ENCODE results near the gene FAM13B.

Gene FAM13B

GRCh38 chr5:138000102-138000723 lies 32.7 kb downstream of the FAM13B start:
- no peak overlapping the region for H3K4me3 ChIP-seq (replicated peaks; ENCODE audit: low read depth, low read length)
- no peak for DNase-seq (ENCODE audit: extremely low read depth, low read depth)
- TF ChIP-seq, protein P1, sequence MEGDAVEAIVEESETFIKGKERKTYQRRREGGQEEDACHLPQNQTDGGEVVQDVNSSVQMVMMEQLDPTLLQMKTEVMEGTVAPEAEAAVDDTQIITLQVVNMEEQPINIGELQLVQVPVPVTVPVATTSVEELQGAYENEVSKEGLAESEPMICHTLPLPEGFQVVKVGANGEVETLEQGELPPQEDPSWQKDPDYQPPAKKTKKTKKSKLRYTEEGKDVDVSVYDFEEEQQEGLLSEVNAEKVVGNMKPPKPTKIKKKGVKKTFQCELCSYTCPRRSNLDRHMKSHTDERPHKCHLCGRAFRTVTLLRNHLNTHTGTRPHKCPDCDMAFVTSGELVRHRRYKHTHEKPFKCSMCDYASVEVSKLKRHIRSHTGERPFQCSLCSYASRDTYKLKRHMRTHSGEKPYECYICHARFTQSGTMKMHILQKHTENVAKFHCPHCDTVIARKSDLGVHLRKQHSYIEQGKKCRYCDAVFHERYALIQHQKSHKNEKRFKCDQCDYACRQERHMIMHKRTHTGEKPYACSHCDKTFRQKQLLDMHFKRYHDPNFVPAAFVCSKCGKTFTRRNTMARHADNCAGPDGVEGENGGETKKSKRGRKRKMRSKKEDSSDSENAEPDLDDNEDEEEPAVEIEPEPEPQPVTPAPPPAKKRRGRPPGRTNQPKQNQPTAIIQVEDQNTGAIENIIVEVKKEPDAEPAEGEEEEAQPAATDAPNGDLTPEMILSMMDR (IDR thresholded peaks at IDR 0.05; ENCODE audit: low read depth, low read length, missing control alignments), result no peak

GRCh38 chr5:137997726-137998213 lies 35.1 kb downstream of the FAM13B start:
- DNase-seq (ENCODE audit: extremely low read depth, low read depth), result no peak
- H3K4me3 ChIP-seq (replicated peaks; ENCODE audit: low read depth, low read length), result no peak overlapping the region
- TF ChIP-seq, protein P1 (IDR thresholded peaks at IDR 0.05; ENCODE audit: low read depth, low read length, missing control alignments), result no peak

DNA sequence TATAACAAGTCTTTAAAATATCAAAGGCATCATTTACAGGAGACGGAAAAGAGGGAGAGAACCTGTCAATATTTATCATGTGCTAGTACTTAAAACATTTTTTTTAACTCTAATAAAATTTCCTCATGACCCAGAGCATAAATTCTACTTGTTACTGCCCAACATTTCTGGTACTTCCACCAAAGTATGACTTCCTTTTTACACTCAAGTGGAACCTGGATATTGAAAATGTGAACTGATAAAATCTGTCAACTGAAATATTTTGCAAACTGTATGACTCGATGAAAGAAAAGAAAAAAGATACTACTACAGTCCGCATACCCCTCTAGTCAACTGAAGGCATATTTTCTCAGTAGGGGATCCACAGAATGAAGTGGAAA lies 37.1 kb downstream of the FAM13B start:
- H3K4me3 ChIP-seq (replicated peaks; ENCODE audit: low read depth, low read length), result no peak overlapping the region
- TF ChIP-seq, protein P1 (IDR thresholded peaks at IDR 0.05; ENCODE audit: low read depth, low read length, missing control alignments), result no peak
- no peak for DNase-seq (ENCODE audit: extremely low read depth, low read depth)

DNA sequence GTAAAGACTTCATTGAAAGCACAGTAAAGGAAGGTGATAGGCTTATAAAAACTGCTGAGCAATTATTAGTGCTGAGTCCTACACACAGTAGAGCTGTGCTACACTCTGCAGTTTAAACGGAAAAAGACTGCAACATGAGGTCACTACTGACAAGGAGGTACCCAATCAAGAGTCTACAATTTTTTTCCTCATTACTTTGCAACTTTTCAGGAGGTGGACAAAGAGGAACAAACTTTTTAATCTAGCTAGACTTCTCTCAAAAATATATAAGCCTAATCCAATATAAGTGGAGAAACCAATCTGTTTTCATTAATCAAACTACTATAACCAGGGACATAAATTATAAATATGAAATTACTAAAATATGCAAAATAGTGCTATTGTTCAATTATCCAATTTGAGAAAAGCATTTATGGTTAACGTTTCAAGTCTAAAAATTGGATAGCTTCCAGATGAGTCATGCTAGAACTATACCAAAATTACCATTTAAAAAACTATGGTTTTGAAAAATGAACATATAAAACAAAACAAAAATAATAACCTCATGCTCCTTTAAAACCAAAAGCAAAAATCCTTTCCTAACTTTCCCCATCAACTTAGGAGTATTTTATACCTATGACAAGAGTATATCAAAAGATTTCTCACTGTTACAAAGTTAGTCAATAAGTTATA lies 37.7 kb downstream of the FAM13B start:
- no peak for DNase-seq (ENCODE audit: extremely low read depth, low read depth)
- H3K4me3 ChIP-seq (replicated peaks; ENCODE audit: low read depth, low read length), result no peak overlapping the region
- TF ChIP-seq, protein P1 (IDR thresholded peaks at IDR 0.05; ENCODE audit: low read depth, low read length, missing control alignments), result no peak

- H3K4me3 ChIP-seq (replicated peaks; ENCODE audit: low read depth, low read length), result no peak overlapping the region
- TF ChIP-seq, protein P1 (IDR thresholded peaks at IDR 0.05; ENCODE audit: low read depth, low read length, missing control alignments), result no peak
- no peak for DNase-seq (ENCODE audit: extremely low read depth, low read depth)
Measured at GRCh38 chr5:137994556-137994955, 38.3 kb downstream of the FAM13B start.

GRCh38 chr5:137989419-137989818 lies 43.5 kb downstream of the FAM13B start:
- no peak overlapping the region for H3K4me3 ChIP-seq (replicated peaks; ENCODE audit: low read depth, low read length)
- TF ChIP-seq, protein P1 (IDR thresholded peaks at IDR 0.05; ENCODE audit: low read depth, low read length, missing control alignments), result no peak
- DNase-seq (ENCODE audit: extremely low read depth, low read depth), result no peak

Data from HFF-Myc (cell line).